Measurements from ENCODE around the gene SLC19A1.
A peak's percentile ranks its signal among the peaks of the same experiment; 100 is the strongest.

SLC19A1 gene

DNA sequence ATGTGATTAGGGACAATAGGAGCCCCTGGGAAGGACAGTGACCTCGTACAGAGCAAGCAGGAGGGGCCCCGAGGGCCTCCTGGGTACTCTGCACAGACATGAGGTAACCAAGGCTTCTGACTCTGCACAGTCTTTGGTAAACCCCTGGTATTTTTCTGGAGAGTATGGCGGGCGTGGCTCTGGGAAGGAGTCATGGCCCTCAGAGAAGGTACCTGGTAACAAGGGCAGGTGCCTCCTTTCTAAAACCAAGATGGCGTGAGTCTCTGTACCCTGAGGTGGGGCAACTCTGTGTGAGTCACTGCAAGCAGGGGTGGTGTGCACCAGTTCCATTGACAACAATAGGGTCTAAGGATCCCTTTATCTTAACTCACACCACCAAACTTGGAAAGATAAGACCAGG lies 39.9 kb upstream of the SLC19A1 start:
- H3K4me3 ChIP-seq = no peak overlapping the region
- H3K9me3 ChIP-seq = peaks cover 4 to 16% (median 13%) of the 10 kb centered on the region in 3 donors
- intact Hi-C loops (cut with DNase I; ENCODE audit: low total_unique reads) = no loop called here
- peak in 1 of 2 donors; percentile 45 for DNase-seq
- no peaks in the 10 kb centered on the region for H3K4me1 ChIP-seq
- H3K36me3 ChIP-seq = no peaks in the 10 kb centered on the region
- no peak overlapping the region for H3K27ac ChIP-seq
- H3K27me3 ChIP-seq = peaks cover 0 to 63% of the 10 kb centered on the region in 2 donors
- TF ChIP-seq, protein P1, sequence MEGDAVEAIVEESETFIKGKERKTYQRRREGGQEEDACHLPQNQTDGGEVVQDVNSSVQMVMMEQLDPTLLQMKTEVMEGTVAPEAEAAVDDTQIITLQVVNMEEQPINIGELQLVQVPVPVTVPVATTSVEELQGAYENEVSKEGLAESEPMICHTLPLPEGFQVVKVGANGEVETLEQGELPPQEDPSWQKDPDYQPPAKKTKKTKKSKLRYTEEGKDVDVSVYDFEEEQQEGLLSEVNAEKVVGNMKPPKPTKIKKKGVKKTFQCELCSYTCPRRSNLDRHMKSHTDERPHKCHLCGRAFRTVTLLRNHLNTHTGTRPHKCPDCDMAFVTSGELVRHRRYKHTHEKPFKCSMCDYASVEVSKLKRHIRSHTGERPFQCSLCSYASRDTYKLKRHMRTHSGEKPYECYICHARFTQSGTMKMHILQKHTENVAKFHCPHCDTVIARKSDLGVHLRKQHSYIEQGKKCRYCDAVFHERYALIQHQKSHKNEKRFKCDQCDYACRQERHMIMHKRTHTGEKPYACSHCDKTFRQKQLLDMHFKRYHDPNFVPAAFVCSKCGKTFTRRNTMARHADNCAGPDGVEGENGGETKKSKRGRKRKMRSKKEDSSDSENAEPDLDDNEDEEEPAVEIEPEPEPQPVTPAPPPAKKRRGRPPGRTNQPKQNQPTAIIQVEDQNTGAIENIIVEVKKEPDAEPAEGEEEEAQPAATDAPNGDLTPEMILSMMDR (IDR thresholded peaks at IDR 0.05) = no peak

DNA sequence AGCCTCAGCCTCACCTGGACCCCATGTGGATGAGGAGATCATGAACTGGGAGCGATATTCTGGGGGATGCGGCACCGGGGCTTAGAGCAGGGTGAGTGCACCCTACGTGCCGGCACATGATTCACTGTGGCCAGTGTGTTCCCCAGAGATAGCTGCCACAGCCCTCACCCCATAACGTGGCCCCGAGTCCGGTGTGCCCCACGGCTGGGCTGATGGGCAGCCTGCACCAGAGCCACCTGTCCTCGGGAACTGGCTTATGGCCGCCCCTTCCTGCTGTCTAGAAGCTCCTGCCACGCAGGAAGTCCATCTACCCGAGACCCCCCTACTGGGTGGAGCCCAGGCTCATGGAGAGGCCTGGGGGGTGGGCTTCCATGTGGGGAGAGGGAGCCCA lies 39.1 kb upstream of the SLC19A1 start:
- TF ChIP-seq, protein P1 (IDR thresholded peaks at IDR 0.05) = no peak
- Histone ChIP-seq H3K4me1 (no peaks in the 10 kb centered on the region), H3K27me3 (peaks cover 0 to 66% of the 10 kb centered on the region in 2 donors), H3K9me3 (peaks cover 3 to 8% (median 5%) of the 10 kb centered on the region in 3 donors), H3K27ac (no peak overlapping the region), H3K4me3 (no peak overlapping the region), H3K36me3 (no peaks in the 10 kb centered on the region)
- intact Hi-C loops (cut with DNase I; ENCODE audit: low total_unique reads) = no loop called here
- peak in 1 of 2 donors; percentile 46 for DNase-seq

DNA sequence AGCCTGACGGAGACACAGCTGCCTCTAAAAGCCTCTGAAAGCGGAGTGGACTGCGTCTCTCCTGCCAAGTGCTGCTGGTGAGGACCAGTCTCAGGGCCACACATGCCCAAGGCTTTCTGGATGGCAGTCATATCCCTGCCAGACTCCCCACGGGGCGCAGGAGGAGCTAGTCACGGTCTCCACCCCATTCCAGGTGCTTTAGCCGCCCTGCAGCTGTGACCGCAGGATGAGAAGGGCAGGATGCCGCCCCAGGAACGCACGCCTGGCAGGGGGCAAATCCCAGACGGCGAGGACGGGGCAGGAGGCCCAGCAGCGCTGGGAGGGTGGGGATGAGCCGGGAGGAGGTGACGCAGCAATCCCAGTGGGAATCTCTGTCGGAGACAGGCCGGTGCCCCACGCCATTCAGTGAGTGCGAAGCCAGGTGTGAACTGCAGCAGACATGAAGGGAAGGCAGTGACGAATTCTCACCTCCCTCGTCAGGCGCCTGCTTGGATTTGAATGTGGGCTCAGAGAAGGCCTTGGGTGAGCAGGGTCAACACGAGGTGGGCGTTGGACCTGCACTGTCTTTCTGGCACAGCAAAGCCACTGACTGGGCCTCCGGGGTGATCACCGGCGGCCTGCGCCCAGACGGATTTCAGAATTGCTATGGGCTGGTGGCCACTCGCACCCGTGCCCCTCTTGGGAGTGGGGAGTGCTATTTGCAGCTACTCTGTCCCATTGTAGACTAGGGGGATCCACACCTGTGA lies 38.5 kb upstream of the SLC19A1 start:
- H3K4me3 ChIP-seq = no peak overlapping the region
- H3K27ac ChIP-seq = no peak overlapping the region
- DNase-seq = peak in 1 of 2 donors; percentile 48
- no peaks in the 10 kb centered on the region for H3K4me1 ChIP-seq
- intact Hi-C loops (cut with DNase I; ENCODE audit: low total_unique reads) = no loop called here
- no peaks in the 10 kb centered on the region for H3K36me3 ChIP-seq
- peaks cover 0 to 71% of the 10 kb centered on the region in 2 donors for H3K27me3 ChIP-seq
- TF ChIP-seq, protein P1 (IDR thresholded peaks at IDR 0.05) = no peak
- H3K9me3 ChIP-seq = peaks cover 0 to 3% (median 0%) of the 10 kb centered on the region in 3 donors

DNA sequence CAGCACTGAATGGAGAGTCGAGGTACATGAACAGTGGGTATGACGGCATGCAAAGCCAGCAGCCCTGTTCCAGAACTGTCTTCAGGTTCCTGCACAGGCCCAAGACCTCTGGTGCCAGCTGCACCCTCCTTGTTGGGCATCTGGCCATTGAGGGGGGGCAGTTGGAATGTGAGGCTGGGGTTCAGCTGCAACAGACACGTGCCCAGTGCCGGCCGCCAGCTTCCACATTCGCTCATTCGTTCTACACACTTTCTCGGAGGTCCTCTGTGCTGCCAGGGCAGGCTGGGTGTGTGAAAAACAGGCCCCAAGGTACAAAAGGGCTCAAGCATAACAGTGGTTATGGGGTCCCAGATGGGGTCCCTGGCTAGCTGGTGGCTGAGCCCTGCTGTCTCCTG lies 37.9 kb upstream of the SLC19A1 start:
- H3K4me1 ChIP-seq = no peaks in the 10 kb centered on the region
- DNase-seq = peak in 1 of 2 donors; percentile 37
- peaks cover 0 to 75% of the 10 kb centered on the region in 2 donors for H3K27me3 ChIP-seq
- TF ChIP-seq, protein P1 (IDR thresholded peaks at IDR 0.05) = no peak
- no peak overlapping the region for H3K4me3 ChIP-seq
- H3K9me3 ChIP-seq = no peaks in the 10 kb centered on the region
- H3K27ac ChIP-seq = no peak overlapping the region
- intact Hi-C loops (cut with DNase I; ENCODE audit: low total_unique reads) = no loop called here
- no peaks in the 10 kb centered on the region for H3K36me3 ChIP-seq

DNA sequence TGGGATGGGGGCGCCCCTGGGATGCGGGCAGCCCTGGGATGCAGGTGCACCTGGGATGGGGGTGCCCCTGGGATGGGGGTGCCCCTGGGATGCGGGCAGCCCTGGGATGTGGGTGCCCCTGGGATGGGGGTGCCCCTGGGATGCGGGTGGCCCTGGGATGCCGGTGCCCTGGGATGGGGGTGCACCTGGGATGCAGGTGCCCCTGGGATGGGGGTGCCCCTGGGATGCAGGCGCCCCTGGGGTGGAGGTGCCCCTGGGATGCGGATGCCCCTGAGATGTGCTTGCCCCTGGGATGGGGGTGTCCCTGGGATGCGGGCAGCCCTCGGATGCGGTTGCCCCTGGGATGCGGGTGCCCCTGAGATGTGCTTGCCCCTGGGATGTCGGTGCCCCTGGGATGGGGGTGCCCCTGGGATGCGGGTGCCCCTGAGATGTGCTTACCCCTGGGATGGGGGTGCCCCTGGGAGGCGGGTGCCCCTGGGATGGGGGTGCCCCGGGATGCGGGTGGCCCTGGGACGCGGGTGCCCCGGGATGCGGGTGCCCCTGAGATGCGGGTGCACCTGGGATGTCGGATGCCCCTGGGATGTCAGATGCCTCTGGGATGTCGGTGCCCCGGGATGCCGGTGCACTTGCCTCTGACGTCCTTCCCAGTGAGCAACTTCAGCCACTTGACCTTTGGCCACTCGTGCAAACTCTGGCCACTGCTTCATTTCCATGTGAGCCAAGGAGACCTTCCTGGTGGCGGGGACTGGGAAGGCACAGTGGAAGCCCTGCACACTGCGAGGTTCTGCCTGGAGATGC lies 37.3 kb upstream of the SLC19A1 start:
- Histone ChIP-seq H3K4me1 (no peaks in the 10 kb centered on the region), H3K36me3 (no peaks in the 10 kb centered on the region), H3K27ac (no peak overlapping the region), H3K4me3 (no peak overlapping the region), H3K27me3 (peaks cover 0 to 77% of the 10 kb centered on the region in 2 donors), H3K9me3 (no peaks in the 10 kb centered on the region)
- DNase-seq = peak in 1 of 2 donors; percentile 58
- intact Hi-C loops (cut with DNase I; ENCODE audit: low total_unique reads) = no loop called here
- TF ChIP-seq, protein P1 (IDR thresholded peaks at IDR 0.05) = no peak

Measured in tibial artery (tissue), 4 donors.